HEK293T (cell line): Measurements from ENCODE around the gene TVP23A.

Source experiments
- ARNT ChIP-seq: fragments of 450-650 bp; IDR thresholded peaks from 2 replicates; pipeline ENCODE4 v1.6.1; 2017; ENCODE audit warnings: mild to moderate bottlenecking
- BHLHE40 ChIP-seq: fragments of 450-650 bp; IDR thresholded peaks from 2 replicates; pipeline ENCODE4 v1.6.1; 2016; ENCODE audit warnings: mild to moderate bottlenecking, moderate library complexity, borderline replicate concordance
- CTBP1 ChIP-seq: fragments of 450-650 bp; IDR thresholded peaks from 2 replicates; pipeline ENCODE4 v1.6.1; 2016; ENCODE audit warnings: borderline replicate concordance
- ELF4 ChIP-seq: fragments of 450-650 bp; IDR thresholded peaks from 2 replicates; pipeline ENCODE4 v1.6.1; 2017; ENCODE audit warnings: antibody characterized with exemption
- FOXA1 ChIP-seq: fragments of 450-650 bp; IDR thresholded peaks from 2 replicates; pipeline ENCODE4 v1.6.1; 2016; ENCODE audit warnings: mild to moderate bottlenecking
- FOXK2 ChIP-seq: fragments of 450-650 bp; IDR thresholded peaks from 2 replicates; pipeline ENCODE4 v1.6.1; 2016; ENCODE audit warnings: mild to moderate bottlenecking
- FOXM1 ChIP-seq: fragments of 450-650 bp; IDR thresholded peaks from 2 replicates; pipeline ENCODE4 v1.6.1; 2017; ENCODE audit warnings: mild to moderate bottlenecking, borderline replicate concordance
- HDGF ChIP-seq: fragments of 450-650 bp; IDR thresholded peaks from 2 replicates; pipeline ENCODE4 v1.6.1; 2017; ENCODE audit warnings: antibody characterized with exemption, borderline replicate concordance
- L3MBTL2 ChIP-seq: fragments of 450-650 bp; conservative IDR thresholded peaks from 2 replicates; pipeline ENCODE4 v1.6.1; 2016; ENCODE audit warnings: mild to moderate bottlenecking
- PKNOX1 ChIP-seq: fragments of 450-650 bp; IDR thresholded peaks from 2 replicates; pipeline ENCODE4 v1.6.1; 2016
- SP1 ChIP-seq: fragments of 450-650 bp; IDR thresholded peaks from 2 replicates; pipeline ENCODE4 v1.6.1; 2017
- SUZ12 ChIP-seq: fragments of 450-650 bp; IDR thresholded peaks from 2 replicates; pipeline ENCODE4 v1.6.1; 2016; ENCODE audit warnings: mild to moderate bottlenecking
- ZNF384 ChIP-seq: fragments of 450-650 bp; IDR thresholded peaks from 2 replicates; pipeline ENCODE4 v1.6.1; 2016

- no peak for TF ChIP-seq ARNT
- no peak for TF ChIP-seq ELF4
- no peak for TF ChIP-seq SUZ12
- TF ChIP-seq BHLHE40 = no peak
- no peak for TF ChIP-seq CTBP1
- TF ChIP-seq SP1 = no peak
- no peak for TF ChIP-seq FOXM1
- TF ChIP-seq PKNOX1 = no peak
- no peak for TF ChIP-seq FOXA1
- no peak for TF ChIP-seq ZNF384
- no peak for TF ChIP-seq HDGF
- TF ChIP-seq L3MBTL2 = no peak
- TF ChIP-seq FOXK2 = no peak
Observed at GRCh38 chr16:10859658-10860057, 41.1 kb upstream of the TVP23A start.
